GM18508 (cell line): Measurements from ENCODE around the gene TMEM147.

ENCODE experiments used
- ATAC-seq: cut with Tn5 transposase; IDR thresholded peaks from one replicate; pipeline ENCODE4 v1.9.1; 2021; ENCODE audit warnings: moderate number of reproducible peaks; ENCODE audit not compliant: insufficient read depth, unreplicated experiment

Gene TMEM147

GRCh38 chr19:35544110-35544802, 1.2 kb upstream of the TMEM147 start:
- no peak for ATAC-seq

GRCh38 chr19:35545855-35546381, 492 bp downstream of the TMEM147 start:
- ATAC-seq = no peak

GRCh38 chr19:35546532-35546931, 1.1 kb downstream of the TMEM147 start:
- ATAC-seq = no peak

DNA sequence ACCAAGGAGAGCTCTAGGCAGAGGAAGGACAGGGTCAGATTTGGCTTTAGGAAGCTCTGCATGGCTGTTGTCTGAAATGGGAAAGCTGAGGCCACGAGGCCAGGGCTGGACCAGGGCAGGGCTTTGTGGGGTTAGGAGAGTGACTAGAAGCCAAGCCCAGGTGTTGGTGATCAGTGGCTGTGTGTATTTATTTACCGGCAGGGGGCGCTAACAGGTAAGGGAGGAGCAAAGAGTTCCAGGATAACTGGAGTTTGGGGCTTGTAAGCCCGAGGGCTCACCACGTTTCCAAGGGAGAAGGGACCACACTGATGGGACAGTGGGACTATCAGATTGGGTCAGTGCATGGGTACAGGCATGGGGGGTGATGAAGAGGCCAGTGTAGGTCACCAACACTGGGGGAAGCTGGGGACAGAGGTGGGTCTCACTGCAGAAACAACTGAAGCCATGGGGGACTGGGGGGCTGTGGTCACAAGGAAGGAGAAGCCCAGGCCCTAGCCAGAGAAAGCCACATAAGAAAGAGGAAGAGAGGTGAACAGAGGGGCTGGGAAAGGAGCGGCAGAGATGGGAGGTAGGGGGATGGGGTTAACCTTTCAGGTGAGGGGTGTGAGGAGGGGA, 3.9 kb downstream of the TMEM147 start:
- no peak for ATAC-seq

- ATAC-seq = no peak
Observed at GRCh38 chr19:35549879-35550523, 4.6 kb downstream of the TMEM147 start.

DNA sequence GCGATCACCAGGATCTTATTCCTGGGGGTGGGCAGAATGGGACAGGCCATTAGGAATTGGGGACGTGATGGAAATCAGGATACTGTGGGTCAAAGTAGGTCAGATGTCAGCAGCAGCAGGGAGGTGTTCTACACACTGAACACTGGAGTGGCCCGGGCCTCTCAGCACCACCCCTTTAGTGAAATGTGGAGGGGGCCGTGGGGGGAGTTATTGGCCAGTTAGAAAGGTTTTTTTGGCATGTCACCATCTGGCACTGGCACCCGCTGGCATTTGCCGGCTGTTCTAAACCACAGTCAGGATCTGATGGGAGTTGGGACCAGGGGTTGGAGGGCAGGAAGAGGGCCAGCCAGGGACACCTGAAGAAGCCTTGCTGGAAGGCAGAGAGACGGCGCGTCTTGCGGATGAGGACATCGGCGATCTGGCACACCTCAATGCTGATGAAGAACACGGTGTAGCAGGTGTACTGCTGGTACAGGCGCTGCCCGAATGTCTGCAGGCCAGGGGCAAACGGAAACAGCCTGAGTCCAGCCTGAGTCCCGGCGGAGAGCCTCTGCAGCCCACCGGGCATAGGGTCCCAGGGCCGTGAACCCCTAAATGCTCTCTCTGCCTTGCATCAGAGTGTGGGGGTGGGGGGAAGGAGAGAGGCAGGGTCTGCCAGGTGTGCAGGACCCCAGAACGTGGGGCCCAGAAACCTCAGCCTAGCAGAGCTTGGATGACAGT, 5.8 kb downstream of the TMEM147 start:
- ATAC-seq = no peak

DNA sequence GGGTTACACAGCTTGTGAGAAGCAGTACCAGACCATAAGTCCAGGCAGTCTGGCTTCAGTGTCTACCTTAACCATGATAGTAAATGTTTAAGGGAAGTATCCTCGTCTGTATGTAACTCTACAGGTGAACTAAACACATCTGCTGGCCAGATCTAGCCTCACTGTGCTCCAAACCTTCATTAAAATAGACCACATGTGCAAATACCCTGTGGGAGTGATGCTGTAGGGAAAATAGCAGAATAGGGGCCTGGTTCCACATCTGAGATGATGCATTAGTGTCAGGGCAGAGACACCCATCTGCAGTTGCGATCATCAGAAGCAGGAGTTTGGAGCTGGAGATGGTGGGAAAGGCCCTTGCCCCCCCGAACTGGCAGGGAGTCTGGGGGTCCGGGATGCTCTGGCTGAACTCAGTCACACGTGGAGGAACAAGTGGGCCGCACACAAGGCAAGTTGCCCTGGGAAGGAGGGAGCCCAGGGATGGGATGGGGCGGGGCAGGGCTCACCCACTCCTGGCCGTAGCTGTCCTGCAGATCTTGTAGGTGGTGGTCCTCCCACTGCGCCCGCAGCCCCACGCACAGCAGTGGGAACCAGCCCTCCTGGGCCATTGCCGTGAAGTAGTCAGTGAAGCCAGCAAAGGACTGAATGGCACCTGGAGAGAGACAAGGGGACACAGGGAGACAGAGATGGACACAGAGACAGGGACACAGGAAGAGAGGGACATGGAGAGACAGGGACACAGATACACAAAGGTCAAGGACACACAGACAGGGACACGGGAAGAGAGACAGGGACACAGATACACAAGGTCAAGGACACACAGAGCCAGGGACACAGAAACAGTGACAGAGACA, 7.3 kb downstream of the TMEM147 start:
- ATAC-seq = no peak

GRCh38 chr19:35553385-35554000, 8.1 kb downstream of the TMEM147 start:
- ATAC-seq = no peak

- ATAC-seq = no peak
Observed at GRCh38 chr19:35554076-35554475, 8.7 kb downstream of the TMEM147 start.

- ATAC-seq = no peak
Observed at GRCh38 chr19:35555301-35556005, 10.0 kb downstream of the TMEM147 start.

- ATAC-seq = no peak
Observed at GRCh38 chr19:35556025-35556590, 10.7 kb downstream of the TMEM147 start.

GRCh38 chr19:35556846-35557538, 11.6 kb downstream of the TMEM147 start:
- no peak for ATAC-seq

GRCh38 chr19:35557539-35558399, 12.3 kb downstream of the TMEM147 start:
- no peak for ATAC-seq

DNA sequence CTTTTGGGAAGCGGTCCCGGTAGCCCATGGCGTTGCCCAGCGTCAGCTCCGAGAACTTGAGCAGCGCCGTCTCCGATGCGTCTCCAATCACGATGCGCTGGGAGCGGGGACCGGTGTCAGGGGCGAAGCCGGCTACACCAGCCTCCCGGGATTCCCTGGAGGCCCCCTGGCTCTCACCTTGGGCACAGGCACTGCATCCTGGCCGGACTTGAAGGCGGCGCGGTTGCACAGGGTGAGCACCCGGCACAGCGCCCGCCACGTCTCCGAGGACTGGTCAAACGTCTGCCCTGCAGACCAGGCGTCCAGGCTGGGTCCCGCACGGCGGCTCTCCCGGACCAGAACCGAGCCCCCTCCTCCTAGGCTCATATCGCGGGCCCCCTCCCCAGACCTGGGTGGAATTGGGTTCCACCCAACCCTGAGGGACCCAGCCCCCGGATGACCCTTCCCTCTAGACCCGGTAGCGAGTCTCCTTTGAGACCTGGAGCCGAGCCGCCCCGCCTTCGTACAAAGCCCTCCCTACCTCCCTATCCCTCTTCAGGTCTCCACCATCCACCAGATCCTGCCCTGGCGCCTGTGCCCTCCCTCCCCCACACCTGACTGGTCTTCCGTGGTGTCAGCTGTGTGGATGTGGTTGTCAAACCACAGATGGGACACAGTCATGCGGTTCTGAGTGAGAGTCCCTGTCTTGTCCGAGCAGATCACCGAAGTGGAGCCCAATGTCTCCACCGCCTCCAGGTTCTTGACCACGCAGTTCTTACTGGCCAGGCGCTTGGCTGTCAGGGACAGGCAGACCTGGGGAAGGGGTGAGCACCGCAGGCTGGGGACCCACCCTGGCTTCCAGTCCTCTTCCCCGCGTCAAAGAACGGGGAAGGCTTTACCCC, 13.2 kb downstream of the TMEM147 start:
- ATAC-seq = no peak

DNA sequence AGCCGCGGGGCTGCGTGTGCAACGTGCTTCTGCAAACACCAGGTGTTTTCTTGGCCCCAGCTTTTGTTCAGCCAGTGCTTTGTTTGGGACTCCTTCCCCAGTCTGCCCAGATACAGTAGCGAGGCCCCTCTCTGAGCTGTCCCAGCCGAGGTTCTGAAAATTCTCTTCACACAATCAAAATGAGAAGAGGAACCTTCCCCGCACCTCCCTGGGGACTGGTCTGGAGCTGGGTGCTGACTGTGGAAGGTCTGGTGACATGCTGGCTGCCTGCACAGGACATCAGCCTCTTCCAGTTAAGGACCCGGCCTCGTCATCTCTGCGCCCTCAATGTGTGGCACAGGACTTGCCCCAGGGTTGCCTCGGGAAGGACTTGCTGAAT, 13.8 kb downstream of the TMEM147 start:
- no peak for ATAC-seq

DNA sequence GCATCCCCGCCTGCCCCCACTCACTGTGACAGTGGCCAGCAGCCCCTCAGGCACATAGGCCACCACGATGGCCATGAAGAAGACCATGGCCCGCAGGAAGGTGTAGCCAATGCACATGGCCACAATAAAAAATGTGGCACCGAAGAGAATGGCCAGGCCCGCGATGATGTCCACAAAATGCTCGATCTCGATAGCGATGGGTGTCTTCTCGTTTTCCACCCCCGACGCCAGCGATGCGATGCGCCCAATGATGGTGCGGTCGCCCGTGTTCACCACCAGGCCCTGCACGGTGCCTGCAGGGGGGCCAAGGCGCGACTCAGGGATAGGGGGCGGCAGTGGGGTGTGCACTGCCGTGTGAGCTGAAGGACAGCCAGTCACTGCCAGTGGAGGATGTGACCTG, 14.4 kb downstream of the TMEM147 start:
- ATAC-seq = no peak
